NCI-H446 (cell line): ENCODE data around the gene MOV10.

Experiments used
- DNase-seq, 2 experiments: peaks; one replicate each; lab custom pipeline; 2025; lab: John Stamatoyannopoulos, UW

Gene MOV10

GRCh38 chr1:112698366-112699310 is 24.2 kb downstream of the MOV10 start:
- no peak for DNase-seq

- no peak for DNase-seq
These were observed 25.1 kb downstream of the MOV10 start for GRCh38 chr1:112699425-112700144.

- peak; percentile 93 to 97 for DNase-seq
These were observed 26.1 kb downstream of the MOV10 start for GRCh38 chr1:112700290-112701226.

GRCh38 chr1:112701227-112702066 is 27.0 kb downstream of the MOV10 start:
- DNase-seq, result no peak

- no peak for DNase-seq
These were observed 27.6 kb downstream of the MOV10 start for GRCh38 chr1:112702067-112702395.

- DNase-seq, result no peak
These were observed 28.2 kb downstream of the MOV10 start for GRCh38 chr1:112702420-112703261.

- DNase-seq, result no peak
These were observed 29.2 kb downstream of the MOV10 start for GRCh38 chr1:112703706-112704105.

- no peak for DNase-seq
These were observed 30.0 kb downstream of the MOV10 start for GRCh38 chr1:112704391-112704933.

- DNase-seq, result peak; percentile 67 to 91
These were observed 30.6 kb downstream of the MOV10 start for GRCh38 chr1:112704934-112705627.

- peak in 1 of 2 experiments; percentile 83 for DNase-seq
These were observed 32.2 kb downstream of the MOV10 start, which contains the start of gene RHOC for GRCh38 chr1:112706505-112707220. Gene RHOC, minus strand, starts transcription at chr1:112707127. Its CDS starts 3,328 bp downstream, at chr1:112703799.

GRCh38 chr1:112707221-112708001 is 33.0 kb downstream of the MOV10 start:
- peak; percentile 71 to 87 for DNase-seq

- no peak for DNase-seq
These were observed 33.6 kb downstream of the MOV10 start for GRCh38 chr1:112708002-112708448.

- no peak for DNase-seq
These were observed 34.0 kb downstream of the MOV10 start for GRCh38 chr1:112708489-112708888.

- no peak for DNase-seq
These were observed 35.7 kb downstream of the MOV10 start for GRCh38 chr1:112710159-112710558.

- DNase-seq, result no peak
These were observed 36.1 kb downstream of the MOV10 start for GRCh38 chr1:112710586-112710985.

GRCh38 chr1:112711041-112711440 is 36.6 kb downstream of the MOV10 start:
- no peak for DNase-seq

- DNase-seq, result no peak
These were observed 37.2 kb downstream of the MOV10 start for GRCh38 chr1:112711670-112712069.

GRCh38 chr1:112712191-112712590 is 37.7 kb downstream of the MOV10 start:
- no peak for DNase-seq
